HG02642 (cell line): ENCODE results near the gene TCP1.

Experiments
- ATAC-seq: cut with Tn5 transposase; IDR thresholded peaks from one replicate; pipeline ENCODE4 v1.9.1; 2021; ENCODE audit warnings: mild to moderate bottlenecking; ENCODE audit not compliant: unreplicated experiment, poor library complexity

The TCP1 gene

GRCh38 chr6:159778542-159779103 is 10.8 kb downstream of the TCP1 start:
- no peak for ATAC-seq

- ATAC-seq = no peak
Observed at GRCh38 chr6:159778131-159778530, 11.3 kb downstream of the TCP1 start.

- ATAC-seq = no peak
Observed at GRCh38 chr6:159777240-159777904, 12.0 kb downstream of the TCP1 start.

GRCh38 chr6:159772196-159772595 is 17.2 kb downstream of the TCP1 start:
- ATAC-seq = no peak

- ATAC-seq = no peak
Observed at GRCh38 chr6:159769470-159769869, 19.9 kb downstream of the TCP1 start.

- no peak for ATAC-seq
Observed at GRCh38 chr6:159766906-159767305, 22.5 kb downstream of the TCP1 start.

GRCh38 chr6:159762681-159763293 is 26.6 kb downstream of the TCP1 start:
- ATAC-seq = peak; percentile 5

- ATAC-seq = peak; percentile 98
Observed at GRCh38 chr6:159761873-159762680, 27.3 kb downstream of the TCP1 start, which contains the start of gene ACAT2. TSS of gene ACAT2 (plus strand) at chr6:159762045. CDS start at chr6:159762088, 43 bp downstream.

GRCh38 chr6:159761129-159761872 is 28.1 kb downstream of the TCP1 start:
- ATAC-seq = peak; percentile 1

- ATAC-seq = no peak
Observed at GRCh38 chr6:159760602-159761057, 28.8 kb downstream of the TCP1 start.

- ATAC-seq = no peak
Observed at GRCh38 chr6:159759645-159760044, 29.8 kb downstream of the TCP1 start.

- no peak for ATAC-seq
Observed at GRCh38 chr6:159758031-159759001, 31.1 kb downstream of the TCP1 start.

GRCh38 chr6:159756508-159756907 is 32.9 kb downstream of the TCP1 start:
- no peak for ATAC-seq

GRCh38 chr6:159754959-159755914 is 34.2 kb downstream of the TCP1 start:
- ATAC-seq = no peak

- ATAC-seq = no peak
Observed at GRCh38 chr6:159754401-159754800, 35.0 kb downstream of the TCP1 start.

- ATAC-seq = no peak
Observed at GRCh38 chr6:159753081-159753872, 36.1 kb downstream of the TCP1 start.

- ATAC-seq = no peak
Observed at GRCh38 chr6:159751448-159751847, 38.0 kb downstream of the TCP1 start.
